Stimulated activated CD4-positive, alpha-beta T cell treated with anti-CD3 and anti-CD28 coated beads, TNF-alpha, amount 100 ng/mL, for 24 hours (primary cell): ENCODE data around the gene LMOD3.

Source experiments
- DNase-seq, 3 experiments: peaks; one replicate each; pipeline ENCODE4 v3.0.0-alpha.2; 2020; ENCODE audit warnings: low read depth in 3 of 3

Gene LMOD3

DNA sequence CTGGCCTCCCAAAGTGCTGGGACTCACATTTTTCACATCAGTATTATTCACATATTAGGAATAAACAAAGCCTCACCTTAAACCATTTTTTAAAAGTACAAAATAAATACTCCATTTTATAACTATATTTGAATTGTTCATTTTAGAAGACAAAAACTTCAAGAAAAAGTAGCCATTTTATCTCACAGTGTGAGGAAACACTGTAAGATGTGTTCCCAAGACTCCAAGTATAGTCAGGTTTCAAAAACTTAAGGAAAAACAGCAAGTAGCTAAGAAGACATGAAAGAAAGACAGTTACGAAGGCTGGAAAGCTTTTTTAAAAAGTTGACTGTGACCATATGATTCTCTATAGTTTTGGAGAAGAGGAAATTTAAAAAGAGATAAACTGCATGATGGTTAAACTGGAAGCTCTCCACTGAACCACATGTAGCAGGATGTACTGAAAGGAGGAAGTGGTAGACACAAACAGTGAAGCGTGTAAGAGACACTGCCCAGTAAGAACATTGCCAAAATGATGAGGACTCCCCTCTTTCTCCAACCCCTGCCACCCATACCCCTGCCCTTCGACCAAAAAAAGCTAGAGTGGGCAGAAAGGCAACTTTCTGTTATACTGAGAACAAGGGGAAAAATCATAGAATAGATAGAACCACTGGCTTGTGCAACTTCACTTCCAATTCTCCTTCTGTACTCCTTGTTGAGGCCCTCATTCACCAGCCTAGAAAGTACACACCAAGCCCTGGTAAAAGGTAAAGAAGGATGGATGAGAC, 64.0 kb downstream of the LMOD3 start:
- no peak for DNase-seq
